ENCODE results near the gene SPEM2. TPM values are rescaled to one million over a fixed set of nuclear protein-coding genes. Genes with fewer than 3 reads are reported as not detected.
A peak's percentile ranks its signal among the peaks of the same experiment; 100 is the strongest.

SPEM2 gene
- total RNA-seq, 1 donor from 2014 or later = not detected

- Mint-ChIP-seq H3K4me3 (ENCODE audit: unreplicated experiment) (peak overlapping the region; percentile 68), H3K27me3 (ENCODE audit: unreplicated experiment) (peaks cover 34% of the 10 kb centered on the region), H3K36me3 (ENCODE audit: unreplicated experiment) (no peaks in the 10 kb centered on the region), H3K4me1 (ENCODE audit: unreplicated experiment) (peaks cover 17% of the 10 kb centered on the region), H3K9me3 (ENCODE audit: unreplicated experiment) (no peaks in the 10 kb centered on the region), H3K27ac (ENCODE audit: unreplicated experiment) (peak overlapping the region; percentile 44)
- DNase-seq (ENCODE audit: extremely low spot score, unreplicated experiment) = no peak
- no peak for TF ChIP-seq CTCF (IDR thresholded peaks at IDR 0.05)
Measured at GRCh38 chr17:7445619-7445968, 20.2 kb downstream of the SPEM2 start.

GRCh38 chr17:7448461-7448860 lies 23.0 kb downstream of the SPEM2 start:
- no peak for TF ChIP-seq CTCF (IDR thresholded peaks at IDR 0.05)
- Mint-ChIP-seq H3K9me3 (ENCODE audit: unreplicated experiment) (no peaks in the 10 kb centered on the region), H3K4me1 (ENCODE audit: unreplicated experiment) (peaks cover 14% of the 10 kb centered on the region), H3K27ac (ENCODE audit: unreplicated experiment) (no peak overlapping the region), H3K27me3 (ENCODE audit: unreplicated experiment) (peaks cover 23% of the 10 kb centered on the region), H3K36me3 (ENCODE audit: unreplicated experiment) (no peaks in the 10 kb centered on the region), H3K4me3 (ENCODE audit: unreplicated experiment) (no peak overlapping the region)
- no peak for DNase-seq (ENCODE audit: extremely low spot score, unreplicated experiment)

GRCh38 chr17:7459961-7460545 lies 34.6 kb downstream of the SPEM2 start:
- peaks cover 15% of the 10 kb centered on the region for H3K4me1 Mint-ChIP-seq (ENCODE audit: unreplicated experiment)
- DNase-seq (ENCODE audit: extremely low spot score, unreplicated experiment) = no peak
- H3K27ac Mint-ChIP-seq (ENCODE audit: unreplicated experiment) = no peak overlapping the region
- no peak overlapping the region for H3K4me3 Mint-ChIP-seq (ENCODE audit: unreplicated experiment)
- peaks cover 10% of the 10 kb centered on the region for H3K36me3 Mint-ChIP-seq (ENCODE audit: unreplicated experiment)
- no peak for TF ChIP-seq CTCF (IDR thresholded peaks at IDR 0.05)
- no peaks in the 10 kb centered on the region for H3K9me3 Mint-ChIP-seq (ENCODE audit: unreplicated experiment)
- H3K27me3 Mint-ChIP-seq (ENCODE audit: unreplicated experiment) = no peaks in the 10 kb centered on the region

GRCh38 chr17:7460850-7461660 lies 35.6 kb downstream of the SPEM2 start:
- TF ChIP-seq CTCF (IDR thresholded peaks at IDR 0.05) = no peak
- no peak for DNase-seq (ENCODE audit: extremely low spot score, unreplicated experiment)
- H3K27ac Mint-ChIP-seq (ENCODE audit: unreplicated experiment) = no peak overlapping the region
- H3K27me3 Mint-ChIP-seq (ENCODE audit: unreplicated experiment) = no peaks in the 10 kb centered on the region
- H3K4me3 Mint-ChIP-seq (ENCODE audit: unreplicated experiment) = no peak overlapping the region
- H3K36me3 Mint-ChIP-seq (ENCODE audit: unreplicated experiment) = peaks cover 10% of the 10 kb centered on the region
- no peaks in the 10 kb centered on the region for H3K9me3 Mint-ChIP-seq (ENCODE audit: unreplicated experiment)
- peaks cover 9% of the 10 kb centered on the region for H3K4me1 Mint-ChIP-seq (ENCODE audit: unreplicated experiment)

All from osteocyte (in vitro differentiated cells).